ENCODE results near the gene SLC25A14.
A peak's percentile ranks its signal among the peaks of the same experiment; 100 is the strongest.
"Not testable (repeated sequence)": the region's sequence is repeated elsewhere in the genome, so short reads cannot be mapped to it uniquely, and the experiment has no call there.

Gene SLC25A14, protein sequence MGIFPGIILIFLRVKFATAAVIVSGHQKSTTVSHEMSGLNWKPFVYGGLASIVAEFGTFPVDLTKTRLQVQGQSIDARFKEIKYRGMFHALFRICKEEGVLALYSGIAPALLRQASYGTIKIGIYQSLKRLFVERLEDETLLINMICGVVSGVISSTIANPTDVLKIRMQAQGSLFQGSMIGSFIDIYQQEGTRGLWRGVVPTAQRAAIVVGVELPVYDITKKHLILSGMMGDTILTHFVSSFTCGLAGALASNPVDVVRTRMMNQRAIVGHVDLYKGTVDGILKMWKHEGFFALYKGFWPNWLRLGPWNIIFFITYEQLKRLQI

DNA sequence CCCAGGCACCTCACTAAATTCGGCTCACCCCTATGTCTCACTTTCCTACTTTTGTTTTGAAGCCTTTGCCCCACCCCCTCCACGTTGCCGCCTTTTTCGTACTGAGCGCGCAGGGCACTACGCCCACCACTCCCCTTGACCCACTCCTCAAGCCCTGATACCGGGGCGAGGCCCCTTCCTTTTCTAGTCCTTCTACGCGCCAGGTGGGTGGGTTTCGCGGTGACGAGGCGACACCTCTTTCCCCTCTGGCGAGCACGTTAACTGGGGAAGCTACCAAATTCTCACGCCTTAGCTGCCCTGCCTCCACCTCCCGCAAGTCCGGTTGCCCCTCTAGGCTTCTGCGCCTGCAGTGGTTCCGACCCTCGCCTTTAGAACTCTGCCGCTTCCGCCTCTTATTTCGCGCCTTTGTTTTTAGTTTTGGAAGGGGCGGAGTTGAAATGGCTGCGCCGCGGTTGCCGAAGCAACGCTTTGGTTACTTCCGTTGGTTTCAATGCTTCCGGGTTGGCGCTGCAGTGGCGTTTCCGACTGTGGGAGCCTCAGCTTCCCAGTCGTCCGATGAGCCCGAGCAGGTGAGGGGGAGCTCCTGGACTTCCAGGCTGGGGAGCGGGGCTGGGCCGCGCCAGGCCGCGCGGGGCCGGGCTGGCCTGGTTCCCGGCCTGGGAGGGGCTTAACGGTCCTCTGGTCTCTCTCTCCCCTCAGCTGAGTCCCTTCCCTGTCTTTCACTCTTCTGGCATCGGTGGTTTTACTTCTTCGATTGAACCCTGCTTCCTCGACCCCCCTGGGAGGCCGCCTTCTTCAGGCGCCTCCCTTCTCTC is at the start of gene SLC25A14:
TSS of gene SLC25A14 (plus strand) at position 512 of the 815 bp plus-strand sequence. CDS start 360 bp downstream, outside the sequence.
- peak; percentile 74 for DNase-seq

DNA sequence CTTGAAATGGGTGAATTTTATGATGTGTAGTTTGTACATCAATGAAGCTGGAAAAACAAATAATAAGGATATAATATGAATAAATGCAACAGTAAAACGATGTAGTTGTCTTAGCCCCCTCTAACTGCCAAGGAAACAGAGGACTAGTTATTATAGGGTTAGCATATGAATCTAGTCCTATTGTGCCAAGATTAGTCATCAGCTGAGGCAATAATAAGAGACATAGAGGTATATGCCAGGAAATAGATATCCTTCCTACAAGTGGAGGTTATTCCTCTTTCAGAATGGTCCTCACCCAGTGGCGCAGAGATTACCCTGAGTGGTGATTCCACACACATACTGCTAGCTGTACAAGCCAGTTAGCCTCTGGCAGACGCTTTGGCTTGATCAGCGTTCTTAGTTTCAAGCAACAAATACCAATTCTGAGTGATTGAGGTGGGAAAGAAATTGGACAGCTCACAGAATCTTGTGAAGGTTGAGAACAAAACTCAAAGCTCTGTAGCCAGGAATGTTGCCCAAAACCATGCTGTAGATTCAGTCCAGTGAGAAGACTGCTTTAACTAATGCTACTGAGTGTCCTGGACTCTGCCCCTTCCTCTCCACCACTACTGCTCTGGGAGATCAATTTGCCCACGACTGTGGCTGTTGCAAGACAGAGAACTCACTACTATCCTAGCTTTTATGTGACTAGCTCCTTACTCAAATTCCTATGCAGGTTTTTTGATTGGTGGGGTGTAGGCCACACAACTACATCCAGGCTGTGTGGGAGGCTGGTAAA is 44.0 kb upstream of the SLC25A14 start:
- DNase-seq: no peak

DNA sequence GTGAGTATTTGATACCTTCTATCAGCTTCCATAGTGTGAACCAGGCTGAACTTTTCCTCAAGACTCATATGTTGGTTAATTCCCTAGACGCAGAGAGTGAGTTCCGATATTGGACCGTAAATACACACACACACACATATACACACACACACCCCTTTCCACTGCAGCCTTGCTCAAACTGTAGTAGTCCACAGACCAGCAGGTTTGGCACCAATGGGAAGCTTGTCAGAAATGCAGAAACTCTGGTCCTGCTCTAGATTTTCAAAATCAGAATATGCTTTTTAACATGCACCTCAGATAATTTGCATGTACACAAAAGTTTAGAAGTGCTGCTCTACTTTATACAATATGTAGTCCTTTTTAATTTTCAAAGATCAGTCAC is 43.4 kb upstream of the SLC25A14 start:
- DNase-seq: no peak

DNA sequence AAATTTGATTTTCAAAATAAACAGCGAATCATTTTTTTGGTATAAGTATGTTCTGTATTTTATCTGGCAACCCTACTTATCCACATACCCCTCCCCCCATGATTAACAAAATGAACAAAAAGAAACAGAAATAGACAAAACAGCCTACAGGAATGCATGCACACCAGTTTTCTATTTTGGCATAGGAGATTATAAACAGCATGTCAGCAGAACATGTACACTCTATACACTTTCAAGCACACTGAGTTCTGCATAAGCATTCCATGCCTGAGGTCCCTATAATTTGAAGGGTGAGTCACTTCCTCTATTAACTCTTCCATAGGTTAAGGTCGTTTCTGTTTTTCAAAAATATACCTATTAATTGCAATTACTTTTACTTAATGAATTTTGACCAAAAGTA is 43.0 kb upstream of the SLC25A14 start:
- no peak for DNase-seq

DNA sequence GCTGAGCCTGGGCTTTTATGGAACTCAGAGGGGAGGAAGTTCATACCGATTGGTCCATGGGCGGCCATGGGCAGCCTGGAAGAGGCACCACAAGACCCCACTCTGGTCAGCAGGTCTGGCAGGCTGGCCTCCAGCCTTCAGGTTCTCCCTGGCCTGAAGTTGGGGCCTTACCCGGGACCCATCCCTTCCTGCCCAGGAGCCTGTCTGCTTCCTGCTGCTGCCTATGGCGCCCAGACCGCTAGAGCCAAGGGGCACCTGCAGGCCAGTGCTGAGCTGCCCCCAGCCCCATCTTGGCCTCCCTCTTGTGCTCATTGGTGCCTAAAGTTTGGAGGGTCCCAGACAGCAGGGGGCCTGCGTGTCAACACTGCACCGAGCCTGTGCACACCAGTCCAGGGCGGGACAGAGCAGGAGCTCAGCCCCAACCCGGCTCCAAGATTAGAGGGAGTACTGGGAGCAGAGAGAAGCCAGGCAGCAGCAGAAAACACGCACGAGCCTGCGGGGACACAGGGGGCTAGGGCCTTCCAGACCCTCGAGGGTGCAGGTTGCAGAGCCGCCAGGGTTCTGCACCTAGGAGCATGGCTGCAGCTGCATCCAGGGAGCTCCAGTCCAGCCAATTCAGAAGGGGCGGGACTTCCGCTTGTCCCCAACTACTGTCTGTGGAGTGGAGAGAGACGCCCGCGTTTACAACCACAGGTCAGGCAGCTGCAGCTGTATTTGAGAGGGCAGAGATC is 40.3 kb upstream of the SLC25A14 start:
- no peak for DNase-seq

DNA sequence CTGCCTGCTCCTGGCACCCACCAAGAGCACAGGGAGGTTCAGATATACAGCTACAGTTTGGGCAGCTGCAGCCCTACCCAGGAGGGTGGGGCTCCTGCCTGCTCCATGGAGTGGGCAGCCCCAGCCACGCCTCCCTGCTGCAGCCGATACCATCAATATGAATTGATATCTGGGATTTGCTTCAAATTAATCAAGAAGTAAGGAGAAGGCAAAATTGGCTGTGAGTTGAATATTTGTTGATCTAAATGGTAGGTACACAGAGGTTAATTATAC is 39.8 kb upstream of the SLC25A14 start:
- DNase-seq: no peak

DNA sequence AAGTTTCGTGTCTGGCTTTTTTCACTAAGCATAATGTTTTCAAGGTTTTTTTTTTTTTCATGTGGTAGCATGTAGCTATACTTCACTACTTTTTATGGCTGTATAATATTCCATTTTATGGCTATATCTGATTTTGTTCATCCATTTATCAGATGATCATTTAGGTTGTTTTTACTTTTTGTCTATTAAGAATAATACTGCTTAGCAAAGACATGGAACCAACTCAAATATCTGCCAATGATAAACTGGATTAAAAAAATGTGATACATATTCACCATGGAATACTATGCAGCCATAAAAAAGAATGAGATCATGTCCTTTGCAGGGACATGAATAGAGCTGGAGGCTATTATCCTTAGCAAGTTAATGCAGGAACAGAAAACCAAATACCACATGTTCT is 38.3 kb upstream of the SLC25A14 start:
- no peak for DNase-seq

DNA sequence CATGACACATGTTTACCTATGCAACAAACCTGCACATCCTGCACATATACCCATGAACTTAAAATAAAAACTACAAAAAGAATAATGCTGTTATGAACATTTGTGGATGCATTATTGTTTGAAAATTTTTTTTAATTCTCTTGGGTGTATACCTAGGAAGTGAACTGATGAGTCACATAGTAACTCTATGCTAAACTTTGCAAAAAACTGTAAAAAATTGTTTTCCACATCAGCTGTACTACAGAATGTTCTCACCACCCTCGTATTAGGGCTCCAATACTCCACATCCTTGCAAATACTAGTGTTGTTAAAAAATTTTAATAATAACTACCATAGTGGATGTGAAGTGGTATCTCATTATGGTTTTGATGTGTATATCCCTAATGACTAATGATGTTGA is 37.7 kb upstream of the SLC25A14 start:
- DNase-seq: no peak

DNA sequence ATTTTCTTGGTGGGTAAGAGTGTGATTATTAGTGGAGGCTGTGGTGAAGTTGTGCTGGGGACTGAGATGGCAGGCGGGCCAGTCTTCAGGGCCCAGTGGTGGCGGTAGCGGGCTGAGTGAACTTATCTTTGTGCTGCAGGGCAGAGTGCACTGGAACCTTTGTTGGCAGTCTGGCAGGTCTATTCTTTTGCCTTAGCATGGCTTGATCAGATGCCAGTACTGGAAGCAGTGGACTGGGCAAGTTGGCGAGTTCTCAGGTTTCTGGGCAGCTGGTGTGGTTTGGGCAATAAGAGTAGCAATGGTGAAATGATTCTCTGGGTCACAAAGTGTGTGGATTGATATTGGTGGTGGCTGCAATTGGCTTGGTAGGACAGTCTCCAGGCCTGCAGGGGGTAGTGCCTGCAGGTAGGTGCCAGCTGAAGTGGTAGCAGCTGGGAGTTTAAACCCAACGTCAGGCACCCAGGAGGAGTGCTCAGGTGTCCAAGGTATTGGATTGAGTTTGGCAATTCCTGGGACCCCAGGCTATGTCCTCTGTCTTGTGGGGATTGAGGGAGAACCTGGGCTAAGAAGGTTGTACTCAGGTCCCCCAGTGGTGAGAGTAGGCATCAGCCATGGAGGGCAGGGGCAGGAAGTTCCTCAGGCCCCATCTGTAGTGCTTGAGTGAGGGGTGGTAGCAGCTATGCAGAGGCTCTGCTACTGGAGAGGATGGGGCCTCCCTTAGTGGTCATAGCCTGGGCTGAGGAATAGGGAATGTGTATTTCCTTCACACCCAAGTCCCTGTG is 34.9 kb upstream of the SLC25A14 start:
- no peak for DNase-seq

DNA sequence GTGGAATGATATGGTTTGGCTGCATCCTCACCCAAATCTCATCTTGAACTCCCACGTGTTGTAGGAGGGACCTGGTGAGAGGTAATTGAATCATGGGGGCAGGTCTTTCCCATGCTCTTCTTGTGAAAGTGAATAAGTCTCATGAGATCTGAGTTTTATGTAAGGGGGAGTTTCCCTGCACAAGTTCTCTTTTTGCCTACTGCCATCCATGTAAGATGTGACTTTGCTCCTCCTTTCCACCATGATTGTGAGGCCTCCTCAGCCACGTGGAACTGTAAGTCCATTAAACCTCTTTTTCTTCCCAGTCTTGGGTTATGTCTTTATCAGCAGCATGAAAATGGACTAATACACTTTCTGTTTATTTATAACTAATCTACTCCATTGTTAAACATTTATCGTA is 19.8 kb upstream of the SLC25A14 start:
- DNase-seq: not testable (repeated sequence)

DNA sequence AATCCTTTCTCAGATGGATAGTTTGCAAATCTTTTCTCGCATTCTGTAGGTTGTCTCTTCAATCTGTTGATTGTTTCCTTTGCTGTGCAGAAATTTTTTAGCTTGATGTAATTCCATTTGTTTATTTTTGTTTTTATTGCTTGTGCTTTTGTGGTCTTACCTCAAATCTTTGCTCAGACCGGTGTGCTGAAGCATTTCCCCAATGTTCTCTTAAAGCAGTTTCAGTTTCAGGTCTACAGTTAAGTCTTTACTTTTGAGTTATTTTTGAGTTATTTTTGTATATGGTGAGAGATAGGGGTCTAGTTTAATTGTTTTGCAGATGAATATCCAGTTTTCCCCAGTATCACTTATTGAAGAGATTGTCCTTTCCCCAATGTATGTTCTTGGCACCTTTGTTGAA is 18.2 kb upstream of the SLC25A14 start:
- no peak for DNase-seq

DNA sequence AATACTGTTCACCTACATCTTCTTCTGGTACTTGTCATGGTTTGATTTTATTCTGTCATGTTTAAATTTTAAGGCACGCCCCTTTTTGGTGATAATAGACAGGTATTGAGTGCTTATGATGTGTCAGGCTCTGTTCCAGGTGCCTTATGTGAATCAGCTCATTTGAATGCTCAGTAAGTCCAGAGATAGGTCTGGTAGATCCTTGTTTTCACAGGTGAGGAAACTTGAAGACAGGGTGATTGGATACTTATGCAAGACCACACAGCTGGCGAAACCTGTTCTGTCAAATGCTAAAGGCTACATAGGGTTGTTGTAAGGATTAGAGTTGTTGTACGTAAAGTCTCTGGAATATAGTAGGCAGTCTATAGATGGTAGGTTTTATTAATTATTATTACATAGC is 9.6 kb upstream of the SLC25A14 start:
- no peak for DNase-seq

DNA sequence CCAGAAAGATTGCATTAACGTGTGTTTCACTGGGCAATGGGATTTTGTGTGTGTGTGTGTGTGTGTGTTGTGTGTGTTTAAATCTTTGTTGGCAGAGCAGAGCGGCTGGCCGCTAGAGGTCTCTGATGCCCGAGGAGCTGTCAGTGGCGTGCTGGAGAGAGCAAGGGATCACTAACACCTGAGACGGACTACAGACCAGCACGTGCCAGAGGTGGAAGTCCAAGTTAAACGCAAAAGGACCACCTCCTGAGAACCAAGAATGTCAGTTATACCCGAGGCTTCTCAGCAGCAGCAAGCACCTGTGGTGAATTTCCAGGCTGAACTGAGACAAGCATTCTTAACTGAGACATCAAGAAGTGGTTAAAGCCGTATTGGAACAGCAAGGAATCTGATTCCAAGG is 9.0 kb upstream of the SLC25A14 start:
- DNase-seq: peak; percentile 49

DNA sequence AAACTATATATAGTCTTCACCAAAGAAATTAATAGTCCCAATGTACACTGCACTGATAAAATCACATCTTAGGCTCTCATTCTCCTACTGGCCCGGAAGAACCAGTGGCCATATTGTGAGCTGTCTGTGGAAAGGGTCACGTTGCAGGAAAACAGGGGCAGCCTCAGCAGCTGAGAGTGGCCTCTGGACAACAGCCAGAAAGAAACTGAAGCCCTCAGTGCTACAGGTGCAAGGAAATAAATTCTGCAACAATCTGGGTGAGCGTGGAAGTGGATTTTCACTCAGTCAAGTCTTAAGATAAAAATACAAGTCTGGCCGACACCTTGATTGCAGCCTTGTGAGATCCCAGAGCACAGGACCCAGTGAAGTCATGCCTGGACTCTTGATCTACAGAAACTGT is 3.2 kb upstream of the SLC25A14 start:
- no peak for DNase-seq

DNA sequence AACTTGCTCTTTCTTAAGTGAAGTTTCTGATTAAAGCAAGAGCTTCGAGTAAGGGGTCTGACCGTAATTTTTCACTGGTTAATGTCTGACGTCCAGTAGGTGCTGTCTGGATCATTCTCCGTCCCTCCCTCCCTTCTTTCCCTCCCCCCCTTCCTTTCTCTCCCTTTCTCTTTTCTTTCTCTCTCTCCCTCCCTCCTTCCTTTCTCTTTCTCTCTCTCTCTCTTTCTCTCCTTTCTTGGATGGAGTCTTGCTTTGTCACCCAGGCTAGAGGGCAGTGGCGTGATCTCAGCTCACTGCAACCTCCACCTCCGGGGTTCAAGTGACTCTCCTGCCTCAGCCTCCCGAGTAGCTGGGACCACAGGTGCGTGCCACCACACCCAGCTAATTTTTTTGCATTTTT is 850 bp upstream of the SLC25A14 start:
- not testable (repeated sequence) for DNase-seq

DNA sequence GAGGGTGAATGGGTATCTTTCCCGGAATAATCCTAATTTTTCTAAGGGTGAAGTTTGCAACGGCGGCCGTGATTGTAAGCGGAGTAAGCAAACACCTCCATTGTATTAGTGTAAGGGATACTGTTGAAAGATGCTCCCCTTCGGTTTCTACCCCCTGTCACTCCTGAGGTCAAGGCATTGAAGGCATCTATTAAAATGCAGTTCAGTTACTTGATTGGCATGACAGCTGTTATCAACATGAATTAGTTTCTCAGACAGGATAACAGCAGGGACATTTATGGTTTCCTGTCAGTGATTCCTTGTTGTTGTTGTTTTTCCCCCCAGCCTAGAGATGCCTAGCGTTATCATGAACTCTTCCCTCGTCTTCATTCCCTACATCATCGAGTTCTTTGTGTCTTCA is 552 bp downstream of the SLC25A14 start:
- no peak for DNase-seq

DNA sequence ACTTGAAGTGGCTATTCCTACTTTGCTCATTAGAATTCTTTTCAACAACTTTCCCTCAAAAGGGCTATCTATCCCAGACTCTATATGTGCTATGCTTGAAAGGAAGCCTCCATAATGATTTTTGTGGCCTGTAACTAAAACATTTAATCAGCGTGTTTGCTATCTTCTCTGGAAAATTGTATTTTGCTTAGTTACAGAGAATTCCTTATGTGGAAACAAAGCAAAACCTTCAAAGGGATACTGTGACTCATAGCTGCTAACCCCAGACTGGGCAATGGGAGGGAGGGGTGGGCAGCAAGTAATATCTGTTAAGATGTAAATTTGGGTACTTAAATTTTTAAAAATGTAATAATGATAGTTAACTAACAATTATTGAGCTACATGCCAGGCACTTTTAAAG is 3.7 kb downstream of the SLC25A14 start:
- no peak for DNase-seq

DNA sequence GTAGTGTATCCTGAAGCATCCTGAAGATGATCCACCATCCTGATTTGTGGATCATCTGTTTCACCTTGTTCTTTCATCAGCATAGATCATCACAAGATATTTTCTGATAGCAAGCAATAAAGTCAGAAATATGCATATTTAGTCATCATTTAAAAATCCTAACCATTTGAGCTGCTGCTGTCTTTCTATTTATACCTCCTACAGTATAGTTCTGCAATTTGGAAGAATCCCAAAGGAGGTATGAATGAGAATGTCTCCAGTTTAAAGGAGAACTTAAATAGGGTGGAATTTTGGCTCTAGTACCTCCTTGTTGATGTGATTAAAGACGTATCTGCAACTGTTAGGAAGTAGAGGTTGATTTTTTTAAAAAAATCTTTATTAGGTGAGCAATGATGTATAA is 7.6 kb downstream of the SLC25A14 start:
- no peak for DNase-seq

DNA sequence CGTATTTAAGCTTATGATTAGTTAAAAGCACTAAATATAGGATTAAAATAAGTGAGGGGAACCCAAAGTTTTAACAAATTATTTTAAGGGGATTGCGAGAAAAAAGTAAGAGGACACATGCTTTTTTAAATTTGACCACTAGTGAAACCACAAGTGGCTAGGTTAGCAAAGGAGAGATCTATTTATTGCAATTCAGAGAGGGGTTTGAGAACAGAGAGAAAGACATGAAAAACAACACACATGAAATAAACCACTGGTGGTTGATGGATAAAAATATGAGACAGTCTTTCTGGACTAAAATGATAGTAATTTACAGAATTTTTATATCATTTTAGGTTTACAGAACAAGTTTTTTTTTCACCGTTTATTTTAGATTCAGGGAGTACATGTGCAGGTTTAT is 11.8 kb downstream of the SLC25A14 start:
- DNase-seq: no peak

DNA sequence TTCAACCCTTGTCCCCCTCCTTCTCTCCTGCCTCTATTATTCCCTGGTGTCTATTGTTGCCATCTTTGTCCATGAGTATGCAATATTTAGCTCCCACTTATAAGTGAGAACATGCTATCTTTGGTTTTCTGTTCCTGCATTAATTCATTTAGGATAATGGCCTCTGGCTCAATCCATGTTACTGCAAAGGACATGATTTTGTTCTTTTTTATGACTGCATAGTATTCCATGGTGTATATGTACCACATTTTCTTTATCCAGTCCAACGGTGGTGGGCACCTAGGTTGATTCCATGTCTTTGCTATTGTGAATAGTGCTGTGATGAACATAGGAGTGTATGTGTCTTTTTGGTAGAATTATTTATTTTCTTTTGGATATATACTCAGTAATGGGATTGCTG is 12.3 kb downstream of the SLC25A14 start:
- DNase-seq: not testable (repeated sequence)

DNA sequence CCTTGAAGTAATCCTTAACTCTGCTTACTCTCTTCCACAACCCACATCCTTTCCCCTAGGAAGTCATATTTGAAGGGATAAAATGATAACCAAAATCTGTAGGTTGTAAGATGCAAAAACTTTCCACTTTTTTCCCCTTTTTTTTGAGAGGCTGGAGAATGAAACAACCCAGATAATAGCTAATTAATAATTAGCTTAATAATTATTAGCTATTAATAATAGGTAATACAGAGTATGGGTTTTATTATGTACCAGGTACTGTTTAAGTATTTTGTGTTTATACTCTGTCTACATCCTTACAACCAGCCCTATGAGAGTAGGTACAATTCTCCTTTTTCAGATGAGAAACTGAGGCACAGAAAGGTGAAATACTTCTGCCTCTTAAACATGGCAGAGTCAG is 36.4 kb downstream of the SLC25A14 start:
- no peak for DNase-seq

DNA sequence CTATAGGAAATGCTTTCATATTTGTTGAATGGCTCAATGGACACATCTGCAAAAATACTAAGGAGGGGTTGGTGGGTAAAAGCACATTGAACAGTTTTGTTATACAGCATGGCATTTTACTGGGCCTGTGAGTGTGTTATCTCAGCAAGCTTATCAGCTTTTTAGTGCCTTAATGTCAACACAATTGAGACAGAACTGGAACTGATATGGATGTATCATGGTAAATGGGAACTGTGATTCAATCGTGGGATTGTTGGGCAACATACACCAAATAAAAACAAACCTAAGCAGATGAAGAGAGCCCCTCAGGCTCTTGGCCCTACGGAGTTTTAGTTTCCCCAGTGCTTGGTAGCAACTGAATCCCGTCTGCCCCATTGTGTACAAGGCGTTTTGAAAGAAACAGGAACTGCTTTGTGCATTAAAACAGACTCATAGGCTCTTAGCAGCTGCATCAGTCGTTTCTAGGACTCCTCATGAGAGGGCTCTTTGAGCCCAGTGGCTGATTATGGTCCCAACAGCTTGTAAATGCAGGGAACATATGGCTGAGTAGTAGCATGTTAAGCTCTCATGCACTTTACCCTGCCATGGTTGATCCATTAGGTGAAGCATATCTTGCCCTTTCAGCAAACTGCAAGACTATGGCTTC is 38.4 kb downstream of the SLC25A14 start:
- no peak for DNase-seq

Data from CD4-positive, alpha-beta T cell treated with Interleukin-6 for 4 hours (primary cell).